ENCODE data around the gene ZNRF3.
"Not testable (repeated sequence)": the region's sequence is repeated elsewhere in the genome, so short reads cannot be mapped to it uniquely, and the experiment has no call there.

Gene ZNRF3

DNA sequence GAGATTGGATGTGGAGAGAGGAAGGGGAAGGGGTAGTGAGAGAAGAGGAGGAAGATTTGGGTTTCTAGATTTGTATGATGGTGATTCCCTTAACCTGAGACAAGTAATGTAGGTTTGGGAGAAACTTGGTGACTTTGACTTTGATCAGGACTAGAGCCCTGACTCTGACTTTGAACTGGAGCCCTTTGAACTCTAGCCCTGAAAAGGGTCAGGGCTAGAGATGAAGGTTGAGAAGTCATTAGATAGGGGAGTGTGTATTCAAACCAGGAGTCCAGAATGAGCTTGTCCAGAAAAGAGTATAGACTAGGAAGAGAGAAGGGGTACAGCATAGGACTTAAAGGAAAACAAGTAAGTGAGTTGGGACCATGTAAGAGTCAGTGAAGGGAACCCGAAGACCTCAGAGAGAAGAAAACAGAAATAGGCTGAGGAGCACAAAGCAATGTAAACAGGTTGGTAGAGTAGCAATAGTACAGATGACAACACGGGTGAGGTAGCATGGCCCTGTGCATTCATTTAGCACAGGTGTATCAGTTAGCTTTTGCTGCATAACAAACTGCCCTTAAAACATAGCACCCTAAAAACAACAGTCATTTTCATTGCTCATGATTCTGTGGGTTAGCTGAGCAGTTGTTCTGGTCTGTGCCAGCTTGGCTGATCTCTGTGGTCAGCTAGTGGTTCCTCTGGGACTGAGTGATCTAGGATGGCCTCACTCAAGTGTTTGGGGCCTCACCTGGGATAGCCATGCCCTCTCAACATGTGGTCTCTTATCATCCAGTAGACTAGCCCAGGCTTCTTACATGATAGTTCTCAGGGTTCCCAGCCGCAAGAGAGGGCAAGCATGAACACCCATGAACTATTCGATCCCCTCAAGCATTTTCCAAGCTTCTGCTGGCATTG lies 135.2 kb downstream of the ZNRF3 start:
- H3K27ac ChIP-seq: no peak overlapping the region
- H3K4me3 ChIP-seq: no peak overlapping the region

DNA sequence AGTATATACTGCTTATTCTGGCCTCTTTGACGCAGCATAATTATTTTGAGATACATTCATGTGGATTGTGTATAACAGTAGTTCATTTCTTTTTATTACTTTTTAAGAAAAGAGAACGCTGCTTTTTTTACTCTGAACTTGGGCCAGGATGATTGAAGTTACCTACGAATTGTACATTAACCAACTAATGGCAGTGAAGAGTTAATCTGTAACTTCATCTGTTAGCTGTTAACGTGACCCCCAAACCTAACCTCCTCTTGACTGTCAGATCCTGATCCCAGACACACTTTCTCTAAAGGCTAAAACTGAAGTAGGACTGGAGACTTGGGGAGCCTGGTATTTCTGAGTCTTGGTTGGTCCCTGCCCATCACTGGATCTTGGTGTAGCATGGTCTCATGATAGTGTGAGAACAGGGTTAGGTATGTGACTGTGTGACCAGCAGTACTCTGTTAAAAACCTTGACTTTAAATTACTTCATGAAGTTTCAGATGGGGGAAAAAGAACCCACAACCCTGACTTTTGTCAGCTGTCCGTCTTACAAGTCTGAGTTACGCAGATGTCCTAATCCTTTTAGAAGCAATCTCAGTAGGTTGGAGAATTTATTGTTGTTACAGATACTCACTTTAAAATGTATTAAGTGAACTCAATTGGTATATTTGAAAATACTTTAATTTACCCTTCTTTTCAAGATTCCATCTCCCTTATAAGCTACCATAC lies 138.9 kb downstream of the ZNRF3 start:
- no peak overlapping the region for H3K4me3 ChIP-seq
- H3K27ac ChIP-seq: no peak overlapping the region

DNA sequence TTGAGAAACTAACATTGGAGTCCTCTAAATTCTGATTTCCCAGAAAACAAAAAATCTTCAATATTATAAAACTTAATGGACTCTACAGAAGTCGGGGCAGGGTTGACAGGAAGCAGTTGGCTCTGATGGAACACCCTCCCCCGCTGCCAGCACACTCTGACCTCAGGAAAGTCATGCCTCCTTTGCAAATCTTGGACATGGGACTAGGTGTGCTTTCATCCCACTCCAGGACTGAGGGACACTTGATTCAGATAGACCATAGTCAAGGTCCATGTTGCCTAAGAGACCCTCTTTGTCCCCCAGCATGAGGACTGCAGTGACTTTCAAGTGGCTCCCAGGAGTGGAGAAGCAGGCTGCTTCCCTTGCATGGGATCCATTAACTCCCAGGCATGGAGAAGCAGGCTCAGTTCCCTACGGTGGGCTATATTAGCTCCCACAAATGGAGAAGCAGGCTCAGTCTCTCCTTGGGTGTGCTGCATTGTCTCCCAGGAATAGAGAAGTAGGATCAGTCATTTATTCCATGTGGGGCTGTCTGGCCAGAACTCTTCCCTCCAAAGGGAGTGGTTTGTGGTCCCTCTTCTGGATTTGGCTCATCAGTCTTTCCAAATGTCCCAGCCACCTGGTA lies 139.9 kb downstream of the ZNRF3 start:
- Histone ChIP-seq H3K4me3 (no peak overlapping the region), H3K27ac (peak overlapping the region in 1 of 21 experiments; percentile 14)

DNA sequence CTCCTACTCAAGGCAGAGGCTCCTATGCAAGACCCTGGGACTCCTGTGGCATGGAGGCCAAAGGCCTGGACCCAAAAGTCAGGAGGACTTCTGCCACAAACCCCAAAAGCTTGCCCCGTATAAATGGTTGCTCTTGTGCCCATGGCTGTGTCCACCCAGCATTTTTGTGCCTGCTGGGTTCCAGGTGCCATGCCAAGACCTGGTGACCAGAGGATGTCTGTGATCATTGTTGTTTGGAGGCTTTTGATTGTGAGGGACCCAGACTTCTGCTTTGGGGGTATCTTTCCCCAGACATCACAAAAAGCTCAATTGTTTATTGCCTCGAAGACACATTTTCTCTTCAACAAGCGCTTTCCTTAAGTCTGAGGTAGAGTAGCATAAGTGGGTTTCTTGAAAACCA lies 143.2 kb downstream of the ZNRF3 start:
- Histone ChIP-seq H3K4me3 (no peak overlapping the region), H3K27ac (no peak overlapping the region)

DNA sequence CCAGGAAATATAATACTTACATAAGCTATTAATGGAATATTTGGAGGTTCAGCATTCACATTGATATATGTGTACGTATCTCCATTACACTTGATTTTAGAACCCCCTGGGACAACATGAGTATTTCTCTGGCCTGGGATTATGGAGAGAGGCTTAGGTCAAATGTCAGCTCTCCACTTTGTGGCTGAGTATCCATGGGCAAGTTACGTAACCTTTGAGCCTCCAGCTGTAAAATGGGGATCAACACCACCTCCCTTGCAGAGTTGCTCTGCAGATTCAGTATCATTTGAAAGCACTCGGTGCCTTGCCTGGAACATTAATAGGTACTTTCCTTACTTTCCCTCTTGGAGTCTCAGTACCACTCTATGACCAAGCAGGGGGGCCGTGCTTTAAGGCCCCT lies 145.1 kb downstream of the ZNRF3 start:
- Histone ChIP-seq H3K4me3 (no peak overlapping the region), H3K27ac (no peak overlapping the region)

DNA sequence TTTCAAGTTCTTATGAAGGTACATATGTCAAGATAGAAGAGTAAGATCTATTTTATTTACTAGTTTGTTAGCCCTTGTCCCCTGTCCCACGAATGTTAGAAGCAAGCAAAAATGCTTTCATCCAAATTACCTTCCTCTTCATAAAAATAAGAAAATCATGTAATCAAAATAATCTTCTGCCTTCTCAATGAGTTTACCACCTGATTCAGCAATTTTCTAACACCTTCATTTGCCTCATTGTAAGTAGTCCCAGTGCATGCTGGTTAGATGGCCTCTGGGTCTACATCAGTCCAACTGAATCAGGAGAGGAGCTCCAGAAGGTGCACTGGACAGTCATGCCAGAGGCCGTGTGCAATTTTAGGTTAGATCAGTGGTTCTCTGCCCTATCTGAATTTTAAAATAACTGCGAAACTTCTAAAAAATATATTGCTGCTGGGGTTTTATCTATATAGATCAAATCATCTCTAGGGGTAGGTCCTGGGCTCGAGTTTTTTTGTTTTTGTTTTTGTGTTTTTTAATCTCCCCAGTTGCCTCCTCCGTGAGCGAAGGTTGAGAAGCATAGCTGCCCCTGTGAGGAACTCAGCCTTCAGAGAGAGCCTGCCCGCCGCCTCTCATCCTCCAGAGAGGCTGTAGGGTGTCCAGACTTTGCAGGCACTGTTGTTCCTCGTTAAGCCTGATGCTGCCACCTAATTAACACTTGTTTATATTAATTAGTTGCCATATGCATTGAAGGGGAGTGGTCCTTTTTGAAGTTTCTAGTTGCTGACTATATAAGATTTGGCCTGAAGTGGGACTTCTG lies 146.0 kb downstream of the ZNRF3 start:
- Histone ChIP-seq H3K4me3 (no peak overlapping the region), H3K27ac (peak overlapping the region in 1 of 21 experiments; percentile 77)

DNA sequence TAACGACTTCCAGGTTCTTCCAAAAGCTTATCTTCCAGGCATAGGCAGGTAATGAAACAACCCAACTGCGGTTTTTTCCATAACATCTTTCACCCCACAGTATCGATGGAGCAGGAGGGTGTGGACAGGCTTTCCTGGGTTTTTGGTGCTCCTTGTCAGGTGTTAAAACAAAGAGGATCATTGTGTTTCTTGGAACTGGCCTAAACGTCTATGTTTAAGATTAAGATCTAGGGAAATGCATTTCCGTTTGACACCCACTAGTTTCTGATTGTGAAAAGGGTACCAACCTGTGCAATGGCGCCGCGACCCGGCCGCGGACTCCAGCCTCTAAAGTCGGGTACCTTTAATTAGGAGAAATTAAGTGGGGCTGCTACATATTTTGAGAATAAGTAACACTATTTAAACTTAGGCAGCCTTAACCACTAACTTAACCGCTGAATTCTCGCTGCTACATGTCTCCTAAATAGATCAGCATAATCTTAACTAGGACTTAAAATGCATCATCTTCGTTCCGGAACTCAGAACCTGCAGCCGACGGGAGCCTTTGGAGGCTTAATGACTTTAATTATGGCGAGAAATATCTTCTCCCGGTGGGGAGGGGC lies 146.7 kb downstream of the ZNRF3 start:
- Histone ChIP-seq H3K4me3 (peak overlapping the region; percentile 2 to 39 (median 17)), H3K27ac (peak overlapping the region in 17 of 21 experiments; percentile 29 to 88 (median 74))

DNA sequence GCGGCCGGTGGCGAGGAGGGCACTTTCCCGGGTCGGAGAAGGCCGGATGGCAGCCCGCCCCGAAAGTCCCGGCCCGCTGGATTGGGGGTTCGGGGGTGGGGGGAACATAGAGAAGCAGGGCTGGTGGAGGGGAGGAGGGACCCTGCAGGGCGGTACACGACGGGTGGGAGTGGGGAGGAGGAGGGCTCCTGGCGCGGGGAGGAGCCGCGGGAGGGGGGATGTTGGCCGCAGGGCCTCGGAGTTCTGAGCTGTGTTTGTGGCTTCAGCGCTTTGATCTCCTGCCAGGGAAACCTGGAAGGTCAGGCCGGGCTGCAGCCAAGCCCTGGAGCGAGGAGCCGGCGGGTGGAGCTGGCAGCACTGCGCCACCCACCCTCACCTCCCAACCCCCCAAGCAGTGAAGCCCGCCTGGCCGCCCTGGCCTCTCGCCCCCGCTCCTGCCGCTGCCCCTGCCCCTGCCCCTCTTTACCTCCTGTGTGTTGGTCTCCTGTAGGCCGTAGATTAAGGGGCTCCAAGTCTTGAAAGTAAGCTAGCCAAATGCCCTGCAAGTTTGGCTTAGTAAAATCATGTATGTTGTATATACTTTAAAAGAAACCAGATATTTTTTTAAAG lies 147.3 kb downstream of the ZNRF3 start:
- peak overlapping the region; percentile 2 to 39 (median 17) for H3K4me3 ChIP-seq
- peak overlapping the region in 19 of 21 experiments; percentile 14 to 88 (median 67) for H3K27ac ChIP-seq

DNA sequence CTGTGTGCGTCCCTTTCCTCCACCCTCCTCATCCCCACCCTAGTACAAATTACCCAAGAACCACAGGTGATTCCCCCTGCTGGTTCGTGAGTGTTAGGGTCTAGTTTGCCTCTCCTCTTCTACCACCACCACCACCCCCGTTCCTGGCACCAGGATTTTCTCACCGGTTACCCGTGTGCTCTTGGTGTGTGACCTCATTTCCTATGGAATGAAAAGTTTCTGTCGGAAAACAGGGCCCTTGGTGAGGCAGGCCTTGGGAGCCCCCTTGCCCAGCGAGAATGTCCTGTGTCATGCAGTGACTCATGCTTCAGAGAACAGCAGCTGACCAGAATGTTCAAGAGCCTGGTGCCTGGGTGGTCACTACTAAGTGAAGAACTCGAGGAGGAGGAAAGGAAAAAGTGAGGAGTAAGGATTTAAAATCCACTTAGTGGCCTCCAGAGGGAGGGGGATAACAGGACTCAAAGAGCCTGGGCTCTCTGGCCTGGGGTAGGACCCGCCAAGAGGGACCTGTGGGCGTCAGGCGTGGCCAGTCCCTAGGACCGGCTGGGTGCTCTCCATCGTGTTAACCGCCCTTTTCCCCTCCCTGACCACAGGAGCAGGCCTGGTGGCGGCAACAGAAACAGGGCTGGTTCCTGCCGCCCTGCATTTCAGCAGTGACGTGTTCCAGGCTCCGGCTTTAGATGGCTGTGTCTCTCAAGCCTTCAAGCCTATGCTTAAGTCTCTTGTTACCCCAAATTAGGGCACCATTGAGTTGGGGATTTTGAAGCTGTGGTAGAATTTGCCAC lies 148.0 kb downstream of the ZNRF3 start:
- Histone ChIP-seq H3K27ac (peak overlapping the region; percentile 8 to 88 (median 67)), H3K4me3 (peak overlapping the region in 4 of 7 experiments; percentile 2 to 28 (median 12))

DNA sequence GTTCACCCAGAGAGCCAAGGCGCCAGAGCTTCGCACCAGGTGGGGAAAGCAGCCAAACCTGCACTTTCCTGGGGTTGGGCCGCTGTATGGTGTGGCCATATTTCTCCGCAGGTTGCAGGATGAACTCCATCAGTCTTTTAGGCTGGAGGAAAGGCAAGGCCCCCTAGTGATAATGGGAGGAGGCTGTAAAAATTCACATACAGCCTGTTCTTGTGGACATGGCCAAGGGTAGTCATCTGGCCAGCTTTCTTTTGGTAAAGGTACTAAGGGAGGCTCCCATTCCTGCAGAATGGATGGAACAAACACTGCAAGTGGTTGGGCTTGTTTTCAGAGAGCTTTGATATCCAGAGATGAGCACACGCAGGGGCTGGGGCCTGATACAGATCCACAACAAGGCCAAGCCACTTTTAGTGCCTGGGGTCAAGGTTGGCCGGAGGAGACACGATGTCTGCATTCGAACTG lies 148.7 kb downstream of the ZNRF3 start:
- Histone ChIP-seq H3K27ac (peak overlapping the region; percentile 8 to 88 (median 67)), H3K4me3 (no peak overlapping the region)

DNA sequence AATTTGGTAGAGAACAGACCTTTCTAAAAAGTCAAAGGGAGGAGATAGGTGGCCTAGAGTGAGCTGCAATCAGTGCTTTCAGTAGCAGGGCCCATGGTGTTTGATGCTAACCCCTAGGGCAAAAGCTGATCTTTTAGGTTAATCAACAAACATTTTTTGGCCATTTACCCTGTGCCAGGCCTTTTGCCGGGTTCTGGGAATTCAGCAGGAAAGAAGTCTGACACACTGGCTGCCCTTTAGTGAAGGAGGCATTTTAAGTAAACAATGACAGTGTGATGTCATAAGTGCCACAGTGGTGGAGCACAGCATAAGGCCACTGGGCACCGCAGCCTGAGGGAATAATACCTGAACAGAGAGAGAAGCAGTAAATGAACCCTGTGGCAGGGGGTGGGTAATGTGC lies 149.2 kb downstream of the ZNRF3 start:
- H3K27ac ChIP-seq: peak overlapping the region in 14 of 21 experiments; percentile 14 to 88 (median 77)
- no peak overlapping the region for H3K4me3 ChIP-seq

DNA sequence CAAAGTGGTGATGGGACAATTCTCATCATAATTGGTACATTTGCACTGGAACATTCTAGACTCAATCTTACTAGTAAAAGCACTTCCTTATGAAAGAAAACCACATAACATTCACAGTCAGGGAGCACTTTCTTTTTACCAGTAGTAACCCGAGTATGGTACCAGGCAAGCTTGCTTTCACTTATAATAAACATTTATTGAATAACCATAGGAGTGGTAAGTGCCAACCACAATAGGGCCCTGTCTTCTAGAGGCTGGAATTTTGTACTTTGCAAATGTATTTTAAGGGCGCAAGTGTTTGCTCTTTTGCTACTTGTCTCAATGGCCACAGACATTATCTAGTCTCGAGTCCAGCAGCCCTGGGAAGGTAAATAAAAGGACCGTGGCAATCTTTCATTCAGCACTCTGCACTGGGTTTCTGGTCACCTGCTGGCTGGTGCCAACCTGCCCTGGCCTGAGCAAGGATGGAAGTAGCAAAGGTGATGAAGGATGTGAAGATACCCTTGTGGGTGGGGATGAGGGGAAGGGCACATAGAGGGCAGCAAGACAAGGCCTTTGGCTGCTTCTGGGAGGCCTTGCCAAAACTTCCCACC lies 154.1 kb downstream of the ZNRF3 start:
- no peak overlapping the region for H3K4me3 ChIP-seq
- H3K27ac ChIP-seq: no peak overlapping the region

DNA sequence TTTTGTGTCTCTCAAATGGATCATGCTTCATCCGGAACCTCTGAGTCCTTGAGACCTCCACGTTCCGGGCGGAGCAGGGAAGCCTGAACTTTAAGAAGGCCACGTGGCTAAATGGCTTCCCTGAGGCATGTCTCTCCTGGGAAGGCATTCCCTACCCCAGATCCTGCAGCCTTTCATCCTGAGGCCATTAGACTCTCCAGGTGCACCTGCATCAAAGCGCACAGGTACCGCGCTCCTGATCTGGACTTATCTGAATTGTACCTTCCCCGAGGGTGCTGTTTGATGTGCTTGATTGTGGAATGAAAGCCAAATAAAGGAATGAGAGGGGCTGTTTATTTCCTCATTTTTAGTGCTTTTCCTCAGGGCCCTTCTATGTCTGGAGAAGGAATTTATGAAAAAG lies 155.8 kb downstream of the ZNRF3 start:
- Histone ChIP-seq H3K4me3 (no peak overlapping the region), H3K27ac (no peak overlapping the region)

DNA sequence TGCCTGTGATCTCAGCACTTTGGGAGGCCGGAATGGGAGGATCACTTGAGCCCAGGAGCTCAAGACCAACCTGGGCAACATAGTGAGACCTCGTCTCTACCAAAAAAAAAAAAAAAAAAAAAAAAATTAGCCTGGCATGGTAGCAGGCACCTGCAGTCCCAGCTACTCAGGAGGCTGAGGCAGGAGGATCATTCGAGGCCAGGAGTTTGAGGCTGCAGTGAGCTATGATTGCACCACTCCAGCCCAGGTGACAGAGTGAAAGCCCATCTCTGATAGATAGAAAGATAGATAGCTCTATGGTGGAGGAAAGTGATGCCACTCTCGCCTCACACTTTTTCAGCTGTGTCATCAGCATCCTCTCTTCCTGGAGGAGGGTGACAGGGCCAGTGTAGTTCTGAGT lies 156.3 kb downstream of the ZNRF3 start:
- not testable (repeated sequence) for H3K4me3 ChIP-seq, H3K27ac ChIP-seq

DNA sequence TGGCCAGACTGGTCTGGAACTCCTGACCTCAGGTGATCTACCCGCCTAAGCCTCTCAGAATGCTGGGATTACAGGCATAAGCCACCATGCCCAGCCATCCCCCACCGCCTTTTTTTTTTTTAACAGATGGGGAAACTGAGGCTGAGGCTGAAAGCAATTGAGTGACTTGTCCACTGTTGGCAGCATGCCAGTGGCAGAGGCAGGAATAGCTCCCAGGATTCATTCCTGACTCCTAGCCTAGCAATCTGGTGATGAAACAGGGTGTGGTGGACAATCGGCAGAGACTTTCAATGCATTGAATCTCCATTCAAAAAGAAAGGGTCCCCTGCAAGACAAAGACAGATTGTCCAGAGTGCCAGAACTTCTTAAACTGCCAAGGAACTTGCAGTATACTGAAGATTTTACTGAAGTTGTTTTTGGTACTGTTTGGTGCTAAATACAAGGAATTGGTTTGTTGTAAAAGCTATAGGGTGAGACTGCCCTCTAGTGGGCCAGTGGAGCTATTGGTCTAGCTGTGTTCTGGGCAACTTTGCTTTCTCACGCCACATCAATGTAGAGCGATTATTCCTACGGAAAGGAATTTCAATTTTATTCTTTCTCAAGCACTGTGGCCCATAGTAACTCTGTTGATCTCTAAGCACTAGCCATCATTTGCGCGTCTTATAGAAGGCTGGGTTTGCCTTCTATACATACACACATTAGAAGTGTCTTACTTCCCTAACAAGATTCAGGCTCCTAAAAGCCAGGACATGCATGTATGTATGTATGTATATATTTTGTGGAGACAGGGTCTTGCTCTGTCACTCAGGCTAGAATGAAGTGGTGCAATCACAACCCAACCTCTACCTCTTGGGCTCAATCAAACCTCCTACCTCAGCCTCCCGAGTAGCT lies 157.3 kb downstream of the ZNRF3 start:
- no peak overlapping the region for H3K4me3 ChIP-seq
- H3K27ac ChIP-seq: peak overlapping the region in 2 of 21 experiments; percentile 10 to 15

DNA sequence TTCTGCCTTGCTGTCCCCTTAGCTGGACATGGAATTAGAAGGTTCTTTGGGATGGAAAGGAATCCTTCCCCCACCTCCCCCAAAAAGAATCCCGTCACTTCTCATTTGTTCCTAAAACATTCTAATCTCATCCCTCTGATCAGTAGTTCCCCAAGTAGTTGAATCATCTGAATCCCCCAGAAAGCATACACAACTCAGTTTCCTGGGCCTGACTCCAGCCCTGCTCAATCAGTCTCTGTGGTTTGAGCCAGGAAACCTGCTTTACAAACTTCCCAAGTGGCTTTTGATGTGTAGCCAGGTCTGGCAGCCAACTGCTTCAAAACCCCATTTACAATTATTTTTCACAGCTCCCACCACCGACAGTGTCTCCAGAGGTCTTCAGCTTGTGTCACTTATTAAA lies 158.0 kb downstream of the ZNRF3 start:
- Histone ChIP-seq H3K4me3 (no peak overlapping the region), H3K27ac (peak overlapping the region in 1 of 21 experiments; percentile 10)
